NCI-H1436 treated with DMSO at 0.1 percent for 48 hours (cell line): ENCODE results near the gene HMGCS1.
"Not testable (repeated sequence)": the region's sequence is repeated elsewhere in the genome, so short reads cannot be mapped to it uniquely, and the experiment has no call there.

Experiments used
- DNase-seq: peaks from one replicate; lab custom pipeline; 2025; lab: John Stamatoyannopoulos, UW

The HMGCS1 gene

GRCh38 chr5:43312076-43312661 lies 1.0 kb downstream of the HMGCS1 start:
- DNase-seq, result no peak

GRCh38 chr5:43309637-43310036 lies 3.6 kb downstream of the HMGCS1 start:
- DNase-seq, result no peak

GRCh38 chr5:43309122-43309521 lies 4.1 kb downstream of the HMGCS1 start:
- DNase-seq, result no peak

- DNase-seq, result not testable (repeated sequence)
These were observed 6.3 kb downstream of the HMGCS1 start for GRCh38 chr5:43306954-43307353.

GRCh38 chr5:43305948-43306565 lies 7.2 kb downstream of the HMGCS1 start:
- no peak for DNase-seq

- no peak for DNase-seq
These were observed 8.7 kb downstream of the HMGCS1 start for GRCh38 chr5:43304525-43304924.

GRCh38 chr5:43303242-43303641 lies 10.0 kb downstream of the HMGCS1 start:
- DNase-seq, result no peak

- DNase-seq, result no peak
These were observed 10.7 kb downstream of the HMGCS1 start for GRCh38 chr5:43302481-43302880.

- no peak for DNase-seq
These were observed 11.5 kb downstream of the HMGCS1 start for GRCh38 chr5:43301653-43302091.

GRCh38 chr5:43300112-43300511 lies 13.1 kb downstream of the HMGCS1 start:
- DNase-seq, result no peak

GRCh38 chr5:43298443-43298842 lies 14.8 kb downstream of the HMGCS1 start:
- no peak for DNase-seq

GRCh38 chr5:43296835-43297234 lies 16.4 kb downstream of the HMGCS1 start:
- no peak for DNase-seq

- DNase-seq, result no peak
These were observed 18.0 kb downstream of the HMGCS1 start for GRCh38 chr5:43295202-43295601.

GRCh38 chr5:43294226-43294625 lies 19.0 kb downstream of the HMGCS1 start:
- no peak for DNase-seq

- DNase-seq, result no peak
These were observed 22.5 kb downstream of the HMGCS1 start for GRCh38 chr5:43290726-43291125.

- no peak for DNase-seq
These were observed 24.9 kb downstream of the HMGCS1 start for GRCh38 chr5:43288269-43288831.

GRCh38 chr5:43287493-43287892 lies 25.7 kb downstream of the HMGCS1 start:
- no peak for DNase-seq

- DNase-seq, result no peak
These were observed 26.6 kb downstream of the HMGCS1 start for GRCh38 chr5:43286623-43287022.

- DNase-seq, result no peak
These were observed 31.2 kb downstream of the HMGCS1 start for GRCh38 chr5:43281840-43282658.

- no peak for DNase-seq
These were observed 33.5 kb downstream of the HMGCS1 start for GRCh38 chr5:43279548-43280274.

- no peak for DNase-seq
These were observed 37.8 kb downstream of the HMGCS1 start for GRCh38 chr5:43275391-43275790.

- no peak for DNase-seq
These were observed 38.6 kb downstream of the HMGCS1 start for GRCh38 chr5:43274435-43275114.
